Gastrocnemius medialis (tissue), 4 donors: ENCODE data around the gene MPRIP.

Source experiments
- POLR2A ChIP-seq, 2 donors: fragments of 450-650 bp; IDR thresholded peaks; one replicate each; pipeline ENCODE4 v1.6.1; 2017; ENCODE audit warnings: antibody characterized with exemption in 2 of 2, mild to moderate bottlenecking in 2 of 2, moderate library complexity in 2 of 2
- TF ChIP-seq, protein P1 (sequence below), 5 experiments: fragments of 450-650 bp in 3 of 5; fragments of 200-600 bp in 2 of 5; sonication (generic) in 2 of 5; IDR thresholded peaks in 4 of 5; conservative IDR thresholded peaks in 1 of 5; 1 replicate in 4 of 5; 2 replicates in 1 of 5; pipeline ENCODE4 v1.5.1; 2016 to 2019; ENCODE audit warnings: antibody characterized with exemption in 5 of 5, mild to moderate bottlenecking in 3 of 5, moderate library complexity in 3 of 5

DNA sequence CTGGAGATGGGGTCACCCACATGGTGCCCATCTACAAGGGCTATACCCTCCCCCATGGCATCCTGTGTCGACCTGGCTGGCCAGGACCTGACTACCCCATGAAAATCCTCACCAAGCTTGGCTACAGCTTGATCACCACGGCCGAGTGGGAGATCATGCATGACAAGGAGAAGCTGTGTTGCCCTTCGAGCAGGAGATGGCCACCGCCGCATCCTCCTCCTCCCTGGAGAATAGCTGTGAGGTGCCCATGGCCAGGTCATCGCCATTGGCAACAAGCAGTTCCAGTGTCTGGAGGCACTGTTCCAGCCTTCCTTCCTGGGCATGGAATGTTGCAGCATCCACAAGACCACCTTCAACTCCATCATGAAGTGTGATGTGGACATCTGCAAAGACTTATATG lies 200.0 kb downstream of the MPRIP start:
- TF ChIP-seq, protein P1, sequence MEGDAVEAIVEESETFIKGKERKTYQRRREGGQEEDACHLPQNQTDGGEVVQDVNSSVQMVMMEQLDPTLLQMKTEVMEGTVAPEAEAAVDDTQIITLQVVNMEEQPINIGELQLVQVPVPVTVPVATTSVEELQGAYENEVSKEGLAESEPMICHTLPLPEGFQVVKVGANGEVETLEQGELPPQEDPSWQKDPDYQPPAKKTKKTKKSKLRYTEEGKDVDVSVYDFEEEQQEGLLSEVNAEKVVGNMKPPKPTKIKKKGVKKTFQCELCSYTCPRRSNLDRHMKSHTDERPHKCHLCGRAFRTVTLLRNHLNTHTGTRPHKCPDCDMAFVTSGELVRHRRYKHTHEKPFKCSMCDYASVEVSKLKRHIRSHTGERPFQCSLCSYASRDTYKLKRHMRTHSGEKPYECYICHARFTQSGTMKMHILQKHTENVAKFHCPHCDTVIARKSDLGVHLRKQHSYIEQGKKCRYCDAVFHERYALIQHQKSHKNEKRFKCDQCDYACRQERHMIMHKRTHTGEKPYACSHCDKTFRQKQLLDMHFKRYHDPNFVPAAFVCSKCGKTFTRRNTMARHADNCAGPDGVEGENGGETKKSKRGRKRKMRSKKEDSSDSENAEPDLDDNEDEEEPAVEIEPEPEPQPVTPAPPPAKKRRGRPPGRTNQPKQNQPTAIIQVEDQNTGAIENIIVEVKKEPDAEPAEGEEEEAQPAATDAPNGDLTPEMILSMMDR (IDR thresholded peaks at IDR 0.05 in 4 of 5, conservative IDR thresholded peaks at IDR 0.05 in 1 of 5): no peak
- TF ChIP-seq POLR2A (IDR thresholded peaks at IDR 0.05): no peak
